Stimulated activated CD4-positive, alpha-beta T cell treated with anti-CD3 and anti-CD28 coated beads, Interleukin-1b, Interleukin-23, amount 100 ng/mL, for 48 hours (primary cell): ENCODE measurements around the gene SLC35B1.
"Not testable (repeated sequence)": the region's sequence is repeated elsewhere in the genome, so short reads cannot be mapped to it uniquely, and the experiment has no call there.

Source experiments
- DNase-seq: peaks from one replicate; pipeline ENCODE4 v3.0.0-alpha.2; 2020

SLC35B1 gene

DNA sequence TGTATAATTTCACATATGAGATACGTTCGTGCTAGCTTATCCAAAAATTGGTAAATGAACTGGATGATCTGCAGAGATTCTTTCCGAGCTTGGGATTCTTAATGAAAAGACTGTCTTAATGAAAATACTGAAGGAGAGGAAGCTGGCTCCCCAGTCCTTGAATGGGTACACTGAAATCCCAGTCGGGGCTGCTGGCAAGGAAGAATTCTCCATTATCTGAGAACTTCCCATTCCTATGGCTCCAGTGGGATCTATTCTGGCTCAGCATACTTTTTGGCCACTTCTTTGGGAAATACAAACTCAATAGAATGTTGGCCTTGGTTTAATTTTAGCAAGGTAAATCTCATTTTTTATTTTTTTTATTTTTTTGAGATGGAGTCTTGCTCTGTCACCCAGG lies 23.7 kb upstream of the SLC35B1 start:
- DNase-seq: no peak

DNA sequence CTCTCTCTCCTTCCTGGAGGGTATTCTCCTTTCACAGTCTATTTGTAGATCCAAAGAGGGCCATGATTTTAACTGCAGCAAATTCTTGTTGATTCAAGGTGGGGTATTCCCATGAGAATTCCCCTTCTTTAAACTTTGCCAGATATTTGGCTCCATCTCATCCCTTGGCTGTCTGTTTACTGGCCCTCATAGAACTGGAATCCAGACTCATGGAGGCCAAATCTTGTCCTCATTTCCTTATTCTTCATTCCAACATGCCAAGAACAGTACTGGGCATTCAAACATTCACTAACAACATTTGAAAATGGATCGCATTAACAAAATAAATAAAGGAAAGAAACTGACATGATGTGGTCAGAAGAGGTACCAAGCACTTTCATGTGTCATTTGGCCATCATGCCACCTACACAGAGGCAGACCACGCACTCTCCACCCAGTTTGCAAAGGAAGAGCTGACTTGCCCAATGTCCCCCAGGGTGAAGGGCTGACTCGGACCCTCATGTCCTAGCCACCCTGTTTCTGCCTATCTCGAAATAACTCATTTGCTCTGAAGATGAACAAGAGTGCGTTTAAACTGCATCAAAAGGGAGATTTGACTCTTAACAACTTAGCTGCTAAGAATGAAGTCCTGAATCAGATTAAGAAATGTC lies 23.1 kb upstream of the SLC35B1 start:
- DNase-seq: no peak

DNA sequence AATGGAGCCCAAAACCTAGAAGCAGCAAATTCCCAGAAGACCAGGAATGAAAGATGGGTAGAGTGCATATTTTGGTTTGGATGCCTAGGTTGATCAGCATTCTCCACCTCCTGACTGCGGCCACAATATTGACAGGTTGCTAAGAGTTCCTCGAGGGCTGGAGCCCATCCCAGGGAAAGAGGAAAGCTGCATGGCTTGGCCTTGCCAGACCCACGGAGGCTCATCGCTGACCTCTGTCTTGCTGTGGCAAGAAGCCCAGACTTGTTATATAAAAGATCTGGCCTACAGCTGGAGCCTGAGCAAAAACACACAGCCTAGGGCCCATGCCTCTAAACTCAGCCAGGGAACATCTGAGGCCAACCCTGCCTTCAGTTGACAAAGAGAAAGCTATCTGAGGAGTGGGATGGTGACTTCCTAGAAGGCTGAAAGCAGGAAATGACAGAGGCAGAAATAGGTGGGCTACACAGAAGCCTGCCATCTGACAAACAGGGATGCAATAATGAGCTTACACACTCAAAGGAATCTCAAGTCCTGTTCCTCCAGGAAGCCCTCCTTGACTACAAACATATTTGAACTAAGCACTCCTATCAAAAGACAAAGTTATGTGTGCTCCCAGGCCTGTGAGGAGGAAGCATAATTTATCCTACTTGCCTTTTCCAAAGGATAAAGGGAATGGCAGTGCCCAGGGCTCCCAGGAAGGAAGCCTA lies 22.5 kb upstream of the SLC35B1 start:
- no peak for DNase-seq

DNA sequence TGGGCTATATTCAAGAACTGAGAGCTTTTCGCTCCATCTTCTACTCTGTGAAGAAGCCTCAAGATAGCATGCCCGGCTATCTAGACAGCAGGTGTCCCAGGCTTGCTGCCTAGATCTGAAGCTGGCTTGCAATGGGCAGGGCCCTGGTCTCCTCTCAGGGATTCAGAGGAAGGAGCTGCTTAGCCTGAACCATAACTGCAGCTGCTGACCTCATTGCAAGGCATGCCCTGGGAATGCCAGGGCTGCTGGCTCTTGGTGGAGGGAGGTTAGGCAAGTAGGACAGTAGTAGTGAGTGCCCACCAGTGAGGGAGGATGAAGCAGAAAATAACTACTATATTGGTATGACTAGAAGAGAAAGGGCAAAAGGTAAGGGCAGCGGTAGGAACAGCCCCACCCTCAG lies 21.3 kb upstream of the SLC35B1 start:
- no peak for DNase-seq

DNA sequence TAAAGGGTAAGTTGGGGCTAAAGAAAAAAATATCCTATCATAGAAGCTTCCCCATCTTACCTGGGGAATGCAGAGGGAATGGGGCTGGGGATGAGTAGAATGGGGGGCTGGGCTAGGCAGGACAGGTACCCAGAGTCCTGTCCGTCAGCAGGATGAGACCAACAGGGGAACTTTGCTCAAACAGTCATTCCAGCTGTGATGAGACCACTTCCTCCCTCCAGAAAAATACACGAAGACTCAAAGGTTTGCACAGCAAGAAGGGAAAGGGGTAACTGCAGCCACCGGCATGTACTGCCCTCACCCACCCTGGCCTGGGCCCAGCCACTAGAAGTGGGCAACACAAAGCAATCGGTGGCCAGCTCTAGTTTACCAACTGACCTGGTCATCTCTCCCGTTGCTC lies 20.7 kb upstream of the SLC35B1 start:
- no peak for DNase-seq

DNA sequence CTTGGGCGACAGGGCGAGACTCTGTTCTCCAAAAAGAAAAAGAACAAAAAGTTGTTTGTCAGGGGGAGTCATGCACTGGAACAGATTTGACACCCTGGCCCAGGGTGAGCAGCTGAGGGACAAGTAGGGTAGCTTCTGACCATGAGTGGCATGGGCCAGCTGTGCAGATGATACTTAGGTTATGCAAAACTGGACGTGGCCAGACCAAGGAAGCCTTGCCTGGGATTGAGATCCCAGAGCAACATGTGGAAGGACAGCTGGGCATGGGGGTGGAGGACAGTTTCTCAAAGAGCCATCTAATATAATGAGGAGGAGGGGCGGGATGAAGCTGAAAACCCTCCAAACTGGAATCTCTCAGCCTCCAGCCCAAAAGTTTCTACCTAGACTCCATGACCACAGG lies 19.6 kb upstream of the SLC35B1 start:
- DNase-seq: no peak

DNA sequence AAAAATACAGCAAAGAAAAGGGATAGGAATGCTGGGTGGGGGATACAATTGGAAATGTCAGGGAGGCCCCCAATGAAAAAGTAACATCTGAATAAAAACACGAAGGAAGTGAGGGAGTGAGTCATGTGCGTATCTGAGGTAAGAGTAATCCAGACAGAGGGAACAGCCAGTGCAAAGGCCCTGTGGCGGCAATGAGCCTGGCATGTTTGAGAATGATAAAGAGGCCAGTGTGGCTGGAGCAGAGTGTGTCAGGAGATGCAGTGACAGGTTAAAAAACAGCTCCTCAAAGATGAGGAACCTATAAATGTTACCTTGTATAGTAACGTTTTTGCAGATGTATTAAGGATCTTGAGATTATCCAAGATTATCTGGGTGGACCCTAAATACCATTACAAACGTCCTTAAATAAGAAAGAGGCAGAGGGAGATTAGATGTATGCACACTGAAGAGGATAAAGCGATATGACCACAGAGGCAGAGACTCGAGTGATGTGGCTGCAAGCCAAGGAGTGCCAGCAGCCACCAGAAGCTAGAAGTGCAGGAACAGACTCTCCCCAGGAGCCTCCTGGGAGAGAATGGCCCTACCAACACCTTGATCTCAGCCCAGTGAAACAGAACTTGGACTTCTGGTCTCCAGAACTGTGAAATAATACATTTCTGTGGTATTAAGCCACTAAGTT lies 17.8 kb upstream of the SLC35B1 start:
- no peak for DNase-seq

DNA sequence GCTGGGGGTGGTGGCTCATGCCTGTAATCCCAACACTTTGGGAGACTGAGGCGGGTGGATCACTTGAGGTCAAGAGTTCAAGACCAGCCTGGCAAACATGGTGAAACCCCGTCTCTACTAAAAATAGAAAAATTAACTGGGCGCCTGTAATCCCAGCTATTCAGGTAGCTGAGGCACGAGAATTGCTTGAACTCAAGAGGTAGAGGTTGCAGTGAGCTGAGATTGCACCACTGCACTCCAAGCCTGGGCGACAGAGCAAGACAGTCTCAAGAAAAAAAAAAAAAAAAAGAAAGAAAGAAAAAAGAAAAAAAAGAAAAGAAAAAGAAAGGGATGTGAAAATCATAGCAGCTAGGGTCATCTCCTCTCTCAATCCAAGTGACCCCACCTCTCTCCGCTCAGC lies 16.8 kb upstream of the SLC35B1 start:
- not testable (repeated sequence) for DNase-seq

DNA sequence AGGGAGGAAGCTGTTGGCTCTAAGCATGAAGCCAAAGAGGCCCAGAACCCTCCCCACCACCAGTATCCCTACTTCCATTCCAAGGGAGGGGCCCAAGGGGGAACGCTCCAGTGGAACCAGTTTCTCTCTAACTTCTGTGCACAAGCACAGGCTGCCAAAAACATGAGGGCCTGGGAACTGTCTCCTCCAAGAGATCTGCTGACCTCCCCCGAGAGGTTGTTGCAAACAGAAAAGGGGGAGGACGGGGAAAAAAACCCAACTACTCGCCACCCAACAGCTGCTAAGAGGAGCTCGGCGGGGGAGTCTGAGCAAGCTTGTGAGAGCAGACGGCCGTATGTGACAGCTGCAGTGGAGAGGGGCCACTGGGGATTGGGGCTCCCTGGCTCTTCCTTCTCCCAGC lies 15.7 kb upstream of the SLC35B1 start:
- DNase-seq: no peak

DNA sequence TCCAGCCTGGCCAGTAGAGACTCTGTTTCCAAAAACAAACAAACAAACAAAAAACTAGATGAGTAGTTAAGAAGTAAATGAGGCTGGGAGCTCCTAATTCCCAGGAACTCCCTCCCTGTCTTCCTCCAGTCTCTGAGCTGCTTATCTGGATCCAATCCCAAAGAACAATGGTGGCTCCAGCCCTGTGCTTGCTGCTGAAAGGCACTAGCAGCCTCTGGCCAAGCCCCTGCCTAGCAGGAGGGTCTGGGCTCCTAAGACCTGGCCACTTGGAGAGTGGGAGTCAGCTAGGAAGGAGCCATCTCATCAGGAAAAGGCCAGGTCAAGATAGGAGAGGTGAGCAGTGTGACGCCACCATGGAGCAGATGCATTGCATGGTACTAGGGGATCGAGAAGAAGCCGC lies 14.3 kb upstream of the SLC35B1 start:
- no peak for DNase-seq

DNA sequence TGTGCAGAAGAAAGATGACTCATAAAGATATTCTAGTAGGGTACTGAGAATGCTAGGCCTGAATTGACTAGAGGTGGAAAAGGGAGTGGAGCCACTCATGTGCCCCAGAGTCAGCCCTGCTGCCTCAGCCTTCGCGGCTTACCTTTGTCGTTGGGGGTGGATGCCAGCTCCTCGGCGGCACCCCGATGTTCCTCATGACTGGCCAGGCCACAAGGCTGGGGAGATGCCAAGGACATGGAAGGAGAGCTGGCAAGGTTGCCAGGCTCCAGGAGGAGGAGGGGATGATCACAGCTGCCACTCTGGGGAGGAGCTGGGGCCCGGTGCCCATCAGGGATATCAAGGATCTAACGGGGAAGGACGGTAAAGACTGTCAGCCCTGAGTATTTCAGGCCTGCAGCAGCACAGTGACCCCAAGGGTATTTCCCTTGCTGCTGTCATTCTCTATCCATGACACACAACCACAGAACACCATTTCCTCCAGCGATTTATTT lies 9.7 kb upstream of the SLC35B1 start:
- DNase-seq: peak; percentile 53

DNA sequence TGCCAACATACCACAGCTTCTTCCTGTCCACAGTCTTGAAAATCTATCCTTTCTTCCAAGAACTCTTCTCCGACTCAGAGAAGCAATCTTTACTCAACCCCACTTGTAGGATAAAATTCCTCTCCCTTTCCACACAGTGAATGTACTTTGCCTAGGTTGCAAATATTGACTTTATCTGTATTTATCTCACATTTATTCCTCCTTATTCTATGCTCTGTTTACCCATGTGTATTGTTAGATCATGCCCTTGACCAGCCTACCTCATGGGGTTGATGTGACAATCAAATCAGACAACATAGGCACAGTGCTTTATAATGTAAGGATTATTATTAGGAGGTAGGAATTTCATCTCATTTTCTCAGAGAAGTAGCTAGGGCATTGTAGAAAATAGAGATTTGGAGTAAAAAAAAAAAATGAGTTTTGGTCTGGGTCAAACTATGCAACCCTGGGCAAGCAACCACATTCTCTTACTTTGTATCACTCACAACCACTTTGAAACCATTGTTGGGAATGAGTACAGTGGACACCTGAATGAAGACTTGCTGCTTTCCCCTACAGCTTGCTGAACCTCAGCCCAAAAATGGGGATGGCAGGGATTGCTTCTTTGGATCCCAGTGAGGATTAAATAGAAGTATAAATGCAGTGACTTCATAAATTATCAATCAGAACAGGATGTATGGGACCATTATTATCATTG lies 9.1 kb upstream of the SLC35B1 start:
- no peak for DNase-seq

DNA sequence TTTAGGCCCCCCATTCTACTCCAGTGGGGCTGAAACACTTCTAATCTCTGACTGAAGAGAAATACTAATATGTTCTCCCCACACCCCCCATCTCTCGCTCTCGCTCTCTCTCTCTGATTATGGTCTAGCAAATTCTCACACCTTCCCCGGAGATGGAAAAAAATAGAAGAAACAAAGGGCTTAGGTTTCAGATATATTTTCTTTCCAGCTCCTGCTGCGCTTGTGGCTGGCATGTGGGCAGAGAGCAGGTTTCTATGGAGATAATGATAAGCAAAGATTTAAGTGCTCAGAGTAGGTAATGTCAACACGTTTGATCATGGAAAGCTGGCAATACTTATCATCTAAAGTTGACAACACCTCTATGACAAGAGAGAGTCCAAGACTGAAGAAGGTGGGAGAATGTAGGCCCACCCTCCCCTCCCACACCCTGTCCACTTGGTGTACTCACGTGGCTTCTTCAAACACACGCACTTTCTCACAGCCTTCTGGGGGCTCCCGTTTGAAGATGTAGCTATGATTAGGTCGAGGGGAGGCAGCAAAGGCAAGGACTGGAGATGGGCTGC lies 8.0 kb upstream of the SLC35B1 start:
- peak; percentile 32 for DNase-seq

DNA sequence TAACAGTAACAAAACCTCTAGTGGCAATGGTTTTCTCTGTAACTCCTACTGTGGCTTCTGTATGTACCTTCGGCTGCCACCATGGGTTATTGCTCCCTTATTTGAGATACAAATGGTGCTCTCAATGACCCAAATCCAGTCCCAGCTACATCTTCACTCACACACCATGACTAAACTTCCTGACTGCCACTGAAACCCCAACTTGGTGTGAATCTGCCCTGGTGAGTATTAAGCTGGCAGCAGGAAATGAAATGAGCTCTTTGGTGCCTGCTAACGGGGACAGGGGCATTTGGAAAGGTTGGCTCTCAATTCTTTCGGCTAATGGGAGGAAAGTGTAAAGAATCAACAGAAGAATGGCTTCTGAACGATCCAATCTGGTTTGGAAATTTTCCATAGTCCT lies 7.5 kb upstream of the SLC35B1 start:
- peak; percentile 48 for DNase-seq

DNA sequence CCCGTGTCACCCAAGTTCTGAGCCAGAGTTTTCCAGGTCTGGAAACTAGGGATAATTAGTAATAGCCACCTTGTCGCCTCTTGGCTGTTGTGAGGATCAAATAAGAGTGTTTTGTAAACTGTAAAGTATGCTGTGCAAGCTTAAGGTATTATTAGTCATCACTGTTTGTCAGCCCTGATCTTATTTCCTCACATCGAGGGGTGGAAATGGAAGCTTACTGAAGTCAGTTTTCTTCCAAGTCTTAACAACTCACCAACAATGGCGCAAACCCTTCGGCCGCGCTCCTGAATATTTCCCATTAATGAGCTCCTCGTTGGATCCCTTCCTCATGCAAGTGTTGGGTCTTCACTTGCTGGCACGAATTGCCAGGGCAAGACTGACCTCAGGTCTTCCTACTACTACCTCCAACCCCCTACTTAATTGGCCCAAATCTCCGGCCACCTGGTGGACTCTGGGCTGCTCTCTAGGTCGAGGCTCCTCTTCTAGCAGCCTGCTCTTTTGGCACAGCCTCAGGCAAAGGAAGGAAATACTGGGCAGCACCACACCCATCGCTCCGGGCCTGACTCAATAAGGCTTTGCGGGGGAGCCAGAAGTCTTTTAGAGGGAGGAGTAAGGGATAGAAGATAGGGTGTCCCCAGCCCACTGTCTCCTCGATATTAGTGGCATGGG lies 885 bp upstream of the SLC35B1 start:
- no peak for DNase-seq

DNA sequence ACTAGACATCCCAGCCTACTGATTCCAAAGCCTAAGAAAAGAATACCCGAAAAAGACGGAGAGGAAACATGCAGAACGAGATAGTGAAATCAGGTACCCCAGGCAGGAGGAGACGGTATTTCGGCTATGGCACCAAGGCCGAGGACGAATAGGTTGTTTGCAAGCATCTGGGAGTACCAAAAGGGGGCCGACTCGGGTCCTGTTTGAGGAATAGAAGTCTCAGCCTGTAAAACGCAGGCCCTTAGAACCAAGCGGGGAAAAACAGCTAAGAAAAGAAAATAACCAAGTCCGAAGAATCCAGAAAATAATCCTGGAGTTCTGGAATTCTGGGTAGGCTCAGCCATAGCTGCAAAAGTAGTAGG lies 537 bp downstream of the SLC35B1 start:
- no peak for DNase-seq

DNA sequence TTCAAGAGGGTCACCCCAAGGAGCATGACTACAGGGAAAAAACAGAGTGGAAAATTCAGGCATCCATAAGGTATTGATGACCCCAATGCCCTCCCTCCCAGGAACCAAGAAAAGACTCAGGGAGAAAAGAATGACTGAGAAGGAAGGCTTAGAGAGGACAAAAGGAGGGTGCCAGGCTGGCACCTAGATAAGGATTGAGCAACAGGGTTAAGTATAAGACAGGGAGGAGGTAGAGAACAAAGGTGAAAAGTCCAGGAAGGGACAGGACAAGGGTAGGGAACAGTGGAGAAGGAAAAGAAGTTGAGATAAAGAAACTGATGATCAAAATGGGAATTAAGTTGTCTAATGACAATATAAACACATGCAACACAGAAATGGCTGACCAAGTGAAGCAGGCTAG lies 2.5 kb downstream of the SLC35B1 start:
- DNase-seq: no peak

DNA sequence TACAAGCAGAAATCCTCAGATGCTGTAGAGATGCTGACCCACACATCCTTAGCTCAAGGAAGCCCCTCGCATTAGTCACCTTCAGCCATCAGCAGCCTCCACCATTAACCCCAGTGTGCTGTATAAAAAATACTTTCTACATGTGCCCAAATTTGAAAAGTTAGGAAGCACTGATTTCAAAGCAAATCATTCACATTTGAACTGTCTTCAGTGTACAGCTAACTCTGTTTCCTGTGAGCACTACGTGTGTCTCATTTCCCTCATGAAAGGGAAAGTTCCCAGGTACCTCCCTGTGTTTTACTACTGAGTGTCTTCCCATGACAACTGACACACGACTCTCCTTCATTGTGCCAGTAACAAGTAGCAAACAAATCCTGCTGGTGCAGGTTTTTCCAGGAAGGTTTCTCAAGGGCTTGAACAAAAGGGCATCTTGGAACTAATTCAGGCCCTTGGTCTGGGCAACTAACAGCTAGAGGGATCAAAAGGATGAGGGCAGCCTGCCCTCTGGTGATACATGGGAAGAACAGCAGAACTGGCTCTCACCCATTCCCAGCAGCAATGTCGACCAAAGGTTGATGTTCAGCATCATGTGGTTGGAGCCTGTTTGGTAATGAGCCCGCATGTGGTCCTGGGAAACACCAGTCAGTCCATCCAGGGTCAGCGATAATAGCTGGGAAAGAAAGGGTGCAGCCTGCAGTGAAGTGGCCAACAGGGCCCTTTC lies 4.0 kb downstream of the SLC35B1 start:
- DNase-seq: no peak

DNA sequence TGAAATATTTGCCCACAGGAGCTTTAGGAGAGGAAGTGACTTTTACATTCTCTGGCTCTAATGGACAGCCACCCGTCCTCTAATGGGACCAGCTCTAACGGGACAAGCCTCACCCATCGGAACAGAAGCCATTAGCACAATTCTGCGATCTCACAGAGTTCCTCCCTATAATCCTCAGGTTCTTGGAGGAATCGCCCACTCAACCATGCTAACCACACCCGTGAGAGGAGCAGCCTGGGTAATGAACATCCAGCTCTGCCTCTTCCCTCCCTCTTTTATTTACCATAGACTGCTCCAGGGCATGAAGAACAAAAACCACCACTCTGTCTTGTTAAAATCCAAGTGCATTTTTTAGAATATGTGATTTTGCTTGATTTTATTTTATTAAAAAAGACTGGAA lies 6.8 kb downstream of the SLC35B1 start:
- DNase-seq: no peak

DNA sequence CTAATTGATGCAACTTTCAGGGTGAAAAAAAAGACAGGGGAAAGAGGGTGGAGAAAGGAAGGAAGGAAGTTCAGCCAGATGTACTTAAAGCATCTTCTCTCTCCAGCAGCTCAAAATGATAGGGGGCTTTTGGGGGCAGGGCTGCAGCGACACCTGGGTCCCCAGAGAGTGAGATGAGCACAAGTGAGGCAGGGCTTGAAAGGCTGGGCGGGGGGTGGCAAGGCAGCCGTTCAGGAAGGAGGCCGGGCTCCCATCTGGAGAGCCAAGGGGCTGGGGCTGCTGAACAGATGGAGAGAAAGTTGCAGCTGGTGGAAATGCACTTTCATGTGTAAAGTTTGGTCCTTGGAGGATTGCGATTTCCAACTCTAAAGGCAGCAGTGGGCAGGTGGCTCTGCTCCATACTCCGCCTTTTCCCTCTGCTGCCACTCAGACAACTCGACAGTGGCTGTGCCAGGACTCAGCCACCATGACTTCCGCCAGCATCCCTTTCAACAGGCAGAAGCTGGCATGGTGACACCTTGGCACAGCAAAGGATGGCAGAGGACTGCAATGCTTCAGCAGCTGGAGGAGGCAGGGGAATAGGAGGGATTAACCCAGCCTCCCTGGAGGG lies 7.7 kb downstream of the SLC35B1 start:
- no peak for DNase-seq

DNA sequence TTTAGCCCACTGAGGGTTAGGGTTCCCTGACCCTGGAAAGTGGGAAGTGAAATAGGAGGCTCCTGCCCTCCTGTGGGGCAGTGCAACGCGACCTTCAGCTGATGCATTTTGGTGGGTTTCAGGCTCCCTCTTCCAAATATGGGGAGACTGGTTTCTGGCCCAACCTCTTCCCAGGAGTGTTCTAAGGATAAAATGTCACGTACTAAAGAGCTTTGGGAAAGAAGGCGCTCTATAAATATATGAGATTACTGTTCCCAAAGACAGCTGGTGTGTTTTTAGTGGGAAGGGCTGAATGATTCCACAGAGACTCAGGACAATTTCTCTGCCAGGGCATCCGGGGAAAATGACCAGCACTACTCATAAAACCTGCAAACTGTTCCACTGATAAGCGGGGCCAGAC lies 9.8 kb downstream of the SLC35B1 start:
- DNase-seq: no peak
